GM19035 (cell line): ENCODE data around the gene WIPF3.

Source experiments
- ATAC-seq: cut with Tn5 transposase; IDR thresholded peaks from one replicate; pipeline ENCODE4 v1.9.1; 2021; ENCODE audit not compliant: unreplicated experiment

WIPF3 gene

DNA sequence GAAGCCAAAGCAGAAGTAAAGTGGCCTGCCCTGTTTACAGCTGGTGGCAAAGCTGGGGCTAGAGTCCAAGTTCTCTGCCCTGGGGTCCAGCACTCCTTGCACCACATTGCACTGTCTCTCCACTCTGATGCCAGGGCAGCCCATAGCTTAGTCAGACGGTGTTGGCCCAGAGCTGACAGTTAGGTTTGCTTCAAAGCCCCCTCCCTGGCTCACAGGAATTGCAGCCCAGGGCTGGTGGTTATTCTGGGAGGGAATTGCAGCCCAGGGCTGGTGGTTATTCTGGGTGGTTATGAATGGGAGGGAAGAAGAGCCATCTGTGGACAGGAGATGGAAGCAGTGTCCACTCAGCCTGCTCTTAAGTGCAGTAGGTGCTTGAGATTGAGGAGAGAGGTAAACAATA, 94.4 kb downstream of the WIPF3 start:
- no peak for ATAC-seq

DNA sequence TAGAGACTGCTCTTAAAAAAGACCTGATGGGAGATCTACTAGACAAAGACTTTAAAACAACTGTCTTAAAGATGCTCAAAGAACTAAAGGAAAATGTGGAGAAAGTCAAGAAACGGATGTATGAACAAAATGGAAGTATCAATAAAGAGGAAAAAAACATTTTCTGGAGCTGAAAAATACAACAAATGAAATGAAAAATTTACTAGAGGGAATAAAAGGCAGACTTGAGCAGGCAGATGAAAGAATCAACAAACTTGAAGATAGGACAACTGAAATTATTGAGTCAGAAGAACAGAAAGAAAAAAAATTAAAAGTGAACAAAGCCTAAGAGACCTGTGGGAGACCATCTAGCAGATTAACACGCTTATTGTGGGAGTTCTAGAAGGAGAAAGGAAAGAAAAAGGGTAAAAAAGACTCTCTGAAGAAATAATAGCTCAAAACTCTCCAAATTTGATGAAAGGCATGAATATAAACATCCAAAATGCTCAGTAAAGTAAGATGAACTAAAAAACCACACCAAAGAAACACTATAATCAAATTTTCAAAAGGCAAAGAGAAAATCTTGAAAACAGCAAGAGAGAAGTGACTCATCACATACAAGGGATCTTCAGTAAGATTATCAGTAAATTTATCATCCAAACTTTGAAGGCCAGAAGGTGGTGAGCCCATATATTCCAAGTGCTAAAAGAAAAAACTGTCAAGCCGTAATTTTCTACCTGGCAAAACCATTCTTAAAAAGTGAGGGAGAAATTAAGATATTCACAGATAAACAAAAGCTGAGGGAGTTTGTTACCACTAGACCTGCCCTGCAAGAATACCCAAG, 100.1 kb downstream of the WIPF3 start:
- ATAC-seq = no peak

GRCh38 chr7:29914180-29914579, 107.9 kb downstream of the WIPF3 start:
- no peak for ATAC-seq

- ATAC-seq = no peak
Measured at GRCh38 chr7:29915481-29916215, 109.3 kb downstream of the WIPF3 start.

GRCh38 chr7:29917641-29918040, 111.3 kb downstream of the WIPF3 start:
- no peak for ATAC-seq

GRCh38 chr7:29918850-29919249, 112.5 kb downstream of the WIPF3 start:
- no peak for ATAC-seq

DNA sequence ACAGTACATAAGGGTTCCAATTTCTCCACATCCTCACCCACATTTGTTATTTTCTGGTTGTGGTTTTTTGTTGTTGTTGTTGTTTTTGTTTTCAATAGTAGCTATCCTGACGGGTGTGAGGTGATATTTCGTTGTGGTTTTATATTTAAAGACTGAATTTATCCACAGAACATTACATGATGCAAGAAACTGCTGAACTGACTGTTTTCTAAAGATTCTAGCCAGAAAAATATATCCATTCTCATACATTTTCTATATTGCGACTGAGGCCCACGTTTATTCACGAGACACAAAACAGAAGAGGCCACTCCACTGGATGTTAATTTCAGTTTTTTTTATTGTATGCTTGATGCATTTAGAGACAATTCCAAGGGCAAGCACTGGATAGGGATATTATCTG, 113.5 kb downstream of the WIPF3 start:
- no peak for ATAC-seq

GRCh38 chr7:29920491-29920890, 114.2 kb downstream of the WIPF3 start:
- no peak for ATAC-seq

DNA sequence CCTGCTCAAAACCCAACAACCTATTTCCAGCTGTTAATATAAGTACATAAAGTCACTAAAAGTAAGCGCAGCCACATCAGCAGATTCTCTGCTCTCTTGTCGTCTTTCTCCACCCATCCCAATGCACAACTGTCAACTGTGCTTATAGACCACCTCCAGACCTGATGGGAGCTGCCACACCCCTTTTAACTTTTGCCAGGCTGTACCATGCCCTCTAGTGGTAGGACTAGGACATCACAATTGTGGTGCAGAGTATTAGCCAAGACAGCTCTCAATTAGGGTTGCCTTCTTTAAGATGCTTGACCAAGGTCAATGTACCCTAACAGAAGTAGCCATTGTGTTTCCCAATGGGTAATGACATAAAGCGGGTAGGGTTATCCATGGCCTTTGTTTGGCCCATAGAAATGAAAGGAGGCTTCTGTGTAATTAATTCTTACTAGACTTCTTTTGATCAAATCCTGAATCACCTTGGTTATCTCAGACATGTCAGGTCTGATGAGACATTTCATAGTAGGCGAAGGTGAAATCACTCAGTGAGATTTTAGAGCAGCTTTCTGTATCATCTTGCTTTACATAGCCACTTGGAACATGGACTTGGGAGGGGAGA, 115.2 kb downstream of the WIPF3 start:
- peak; percentile 77 for ATAC-seq

DNA sequence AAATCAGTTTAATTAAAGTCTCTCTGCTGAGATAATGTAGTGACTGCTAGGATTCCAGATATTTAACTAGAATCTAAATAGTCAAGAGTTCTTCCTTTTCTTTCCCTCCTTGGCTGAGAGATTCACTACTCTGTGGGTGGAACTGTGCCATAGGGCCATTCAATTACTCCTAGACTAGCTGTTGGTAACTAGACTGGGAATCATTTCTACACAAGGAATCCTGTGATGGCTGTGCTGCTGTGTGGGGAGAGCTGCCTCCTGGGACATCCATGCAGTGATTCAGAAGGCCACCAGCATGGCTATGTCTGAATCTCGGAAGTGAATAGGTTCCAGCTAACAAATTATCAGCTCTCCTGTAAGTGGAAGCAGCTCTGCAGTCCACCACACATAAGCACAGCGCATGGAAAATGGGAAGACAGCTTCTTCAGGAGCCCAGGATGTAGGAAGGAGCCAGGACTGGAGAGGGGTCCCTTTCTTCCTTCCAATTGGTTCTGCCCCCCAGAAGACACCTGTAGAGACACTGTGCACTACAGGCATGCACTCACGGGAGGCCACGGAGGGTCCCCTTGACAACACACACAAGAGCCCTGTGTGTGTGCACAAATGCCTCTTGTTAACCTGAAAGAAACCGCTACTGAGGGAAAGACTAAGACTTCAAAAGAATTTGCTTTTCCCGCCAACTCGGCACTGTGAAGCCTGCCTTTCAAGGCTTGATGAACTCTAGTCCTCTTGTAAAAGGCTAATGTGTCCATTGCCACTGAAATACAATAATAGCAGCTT, 116.8 kb downstream of the WIPF3 start:
- ATAC-seq = no peak

DNA sequence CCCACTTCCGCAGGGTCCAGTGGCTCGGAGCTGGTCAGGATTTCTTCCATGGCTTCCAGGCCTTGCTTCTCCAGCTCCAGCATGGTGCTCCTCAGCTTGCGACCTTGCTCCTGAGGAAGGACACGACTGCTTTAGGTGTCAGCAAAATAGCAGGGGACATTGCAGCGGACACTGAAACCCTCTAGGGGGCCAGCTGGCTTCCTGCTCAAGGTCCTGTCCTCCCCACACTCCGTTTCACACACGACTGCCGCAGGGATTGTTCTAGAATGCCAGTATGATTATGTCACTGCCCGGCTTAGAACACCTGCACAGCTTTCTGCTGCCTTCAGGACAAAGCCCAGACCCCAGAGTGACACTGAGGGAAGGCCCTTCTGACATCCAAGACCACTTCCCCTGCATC, 117.7 kb downstream of the WIPF3 start:
- no peak for ATAC-seq

- no peak for ATAC-seq
Measured at GRCh38 chr7:29924684-29925083, 118.4 kb downstream of the WIPF3 start.

DNA sequence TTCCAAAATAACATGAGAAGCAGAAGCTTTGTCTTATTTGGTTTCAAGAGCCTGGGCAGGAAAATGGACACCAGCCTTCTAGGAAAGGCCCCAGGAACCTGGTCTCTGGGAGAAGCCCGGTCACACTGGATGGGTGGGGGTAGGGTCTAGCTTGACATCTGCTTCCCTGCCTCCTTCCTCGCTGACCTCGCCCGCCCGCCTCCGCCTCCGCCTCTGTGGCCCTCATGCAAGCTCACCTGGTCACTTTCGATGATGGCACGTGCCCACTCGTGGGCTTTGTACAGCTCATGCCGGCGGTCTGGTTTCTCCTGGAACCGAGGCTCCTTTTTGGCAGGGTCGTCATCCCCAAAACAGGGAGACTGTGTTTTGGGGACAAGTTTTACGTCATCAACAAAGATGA, 119.9 kb downstream of the WIPF3 start:
- ATAC-seq = no peak

GRCh38 chr7:29926741-29927140, 120.4 kb downstream of the WIPF3 start:
- ATAC-seq = no peak

GRCh38 chr7:29929018-29929807, 122.9 kb downstream of the WIPF3 start:
- no peak for ATAC-seq

DNA sequence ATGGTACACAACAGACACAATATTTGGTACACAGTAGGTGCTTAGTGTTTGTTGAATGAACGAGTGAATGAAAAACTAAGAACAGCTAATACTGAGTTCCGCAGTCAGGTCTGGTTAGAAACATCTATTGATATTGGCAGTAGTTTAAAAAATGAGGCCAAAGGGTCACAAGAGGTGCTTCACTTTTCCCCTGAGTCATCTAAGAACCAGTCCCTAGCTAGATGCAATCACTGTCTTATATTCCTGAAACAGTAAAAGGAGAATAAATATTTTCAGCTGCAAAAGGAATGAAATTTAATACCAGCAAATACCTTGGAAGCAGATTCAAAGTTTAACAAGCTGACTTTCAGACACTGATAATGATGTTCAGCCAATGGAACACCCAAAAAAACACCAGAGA, 128.8 kb downstream of the WIPF3 start:
- ATAC-seq = no peak

GRCh38 chr7:29937132-29937531, 130.8 kb downstream of the WIPF3 start:
- ATAC-seq = no peak

GRCh38 chr7:29940199-29940598, 133.9 kb downstream of the WIPF3 start:
- ATAC-seq = no peak

- ATAC-seq = no peak
Measured at GRCh38 chr7:29945259-29945809, 139.0 kb downstream of the WIPF3 start.
